Activated CD4-positive, alpha-beta memory T cell treated with anti-CD3 and anti-CD28 coated beads, Interleukin-2, amount 10 ng/mL, durations not matched to agents 7 days and 5 days (primary cell): ENCODE measurements around the gene LASP1NB.
"Not testable (repeated sequence)": the region's sequence is repeated elsewhere in the genome, so short reads cannot be mapped to it uniquely, and the experiment has no call there.

ENCODE experiments used
- CTCF ChIA-PET: fragments of 350-600 bp; sonication (Branson Sonifier 250); formaldehyde crosslinking; loops from one replicate; lab custom pipeline; 2021; ENCODE audit warnings: antibody characterized with exemption, inconsistent platforms; lab: Charles Lee
- POLR2A ChIA-PET: fragments of 350-600 bp; sonication (Branson Sonifier 250); formaldehyde crosslinking; loops from one replicate; lab custom pipeline; 2021; ENCODE audit warnings: antibody characterized with exemption; lab: Charles Lee
- DNase-seq: peaks from one replicate; pipeline ENCODE4 v3.0.0-alpha.2; 2020
- H3K27ac Mint-ChIP-seq: one replicate; pipeline ENCODE4 v1.8.0; 2021; ENCODE audit warnings: mild to moderate bottlenecking, mixed read lengths
- H3K27me3 Mint-ChIP-seq: one replicate; pipeline ENCODE4 v1.8.0; 2021; ENCODE audit warnings: mixed read lengths
- H3K36me3 Mint-ChIP-seq: one replicate; pipeline ENCODE4 v1.8.0; 2021; ENCODE audit warnings: low read depth, mixed read lengths
- H3K4me1 Mint-ChIP-seq: one replicate; pipeline ENCODE4 v1.8.0; 2021; ENCODE audit warnings: mixed read lengths
- H3K4me3 Mint-ChIP-seq: one replicate; pipeline ENCODE4 v1.8.0; 2021; ENCODE audit warnings: mild to moderate bottlenecking, mixed read lengths
- H3K9me3 Mint-ChIP-seq: one replicate; pipeline ENCODE4 v1.8.0; 2021; ENCODE audit warnings: mixed read lengths

LASP1NB gene

DNA sequence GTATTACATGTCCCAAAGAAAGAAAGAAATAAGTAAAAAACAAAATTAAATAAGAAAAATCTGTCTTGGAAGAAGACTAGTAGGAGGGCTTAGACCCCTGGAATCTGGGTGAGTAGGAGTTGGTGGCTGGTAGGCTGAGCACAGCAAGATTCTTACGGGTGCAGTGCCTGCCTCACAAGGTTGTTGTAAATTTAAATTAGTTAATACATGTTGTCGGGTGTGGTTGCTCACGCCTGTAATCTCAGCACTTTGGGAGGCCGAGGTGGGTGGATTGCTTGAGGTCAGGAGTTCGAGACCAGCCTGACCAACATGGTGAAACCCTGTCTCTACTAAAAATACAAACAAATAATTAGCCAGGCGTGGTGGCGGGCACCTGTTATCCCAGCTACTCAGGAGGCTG lies 28.4 kb downstream of the LASP1NB start:
- H3K27me3 Mint-ChIP-seq, DNase-seq, H3K4me1 Mint-ChIP-seq, POLR2A ChIA-PET, H3K27ac Mint-ChIP-seq, H3K9me3 Mint-ChIP-seq, H3K36me3 Mint-ChIP-seq, CTCF ChIA-PET, H3K4me3 Mint-ChIP-seq: not testable (repeated sequence)

DNA sequence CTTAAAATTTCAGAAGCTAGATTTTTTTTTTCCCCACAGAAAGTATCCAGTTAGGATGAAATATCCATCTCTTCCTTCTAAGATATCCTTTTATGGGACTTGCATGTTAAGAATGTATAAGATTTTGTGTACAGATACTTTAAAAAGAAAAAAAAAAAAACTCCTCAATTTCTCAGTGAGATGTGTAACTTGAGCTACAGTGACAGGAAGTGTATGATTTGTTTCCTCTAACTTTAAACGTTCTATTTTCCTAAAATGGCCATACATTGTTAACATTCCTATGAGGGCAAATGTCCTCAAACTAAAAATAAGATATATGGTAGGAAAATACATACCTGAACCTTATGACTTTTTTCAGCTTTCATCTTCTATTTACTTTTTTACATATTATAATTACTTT lies 32.9 kb downstream of the LASP1NB start:
- CTCF ChIA-PET: interaction anchor here (0.6 to 1.2 kb wide), 3 partner anchors 11 to 139 kb away, joined by 3 read pairs; no protein-coding TSS in a partner anchor
- POLR2A ChIA-PET: interaction anchor here (0.6 to 1.4 kb wide), 3 partner anchors 11 to 89 kb away, joined by 3 read pairs; partner anchors contain the start of gene LASP1

DNA sequence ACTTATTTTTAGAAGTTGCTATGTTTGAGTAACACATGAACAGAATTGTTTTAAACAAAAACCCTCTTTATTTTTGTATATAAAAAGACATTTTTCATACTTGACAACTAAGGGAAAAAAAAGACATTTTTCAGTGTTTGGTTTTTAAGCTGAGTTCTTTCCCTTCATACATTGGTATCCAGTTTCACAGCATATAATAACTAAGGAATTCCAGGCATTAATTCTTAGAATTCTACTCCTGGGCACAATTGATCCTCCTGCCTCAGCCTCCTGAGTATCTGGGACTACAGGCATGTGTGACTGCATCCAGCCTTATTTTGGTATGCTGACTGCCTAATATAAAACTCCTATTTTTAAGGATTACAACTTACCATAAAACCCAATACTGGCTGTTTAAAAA lies 33.3 kb downstream of the LASP1NB start:
- no peak overlapping the region for H3K27ac Mint-ChIP-seq
- CTCF ChIA-PET: interaction anchor here (0.6 to 1.2 kb wide), 3 partner anchors 11 to 139 kb away, joined by 3 read pairs; no protein-coding TSS in a partner anchor
- no peak for DNase-seq
- no peaks in the 10 kb centered on the region for H3K27me3 Mint-ChIP-seq
- POLR2A ChIA-PET: interaction anchor here (0.6 to 1.4 kb wide), 3 partner anchors 12 to 89 kb away, joined by 3 read pairs; partner anchors contain the start of gene LASP1
- H3K36me3 Mint-ChIP-seq: no peaks in the 10 kb centered on the region
- H3K4me1 Mint-ChIP-seq: peaks cover 17% of the 10 kb centered on the region
- H3K4me3 Mint-ChIP-seq: no peak overlapping the region
- H3K9me3 Mint-ChIP-seq: no peaks in the 10 kb centered on the region

More for the DNA sequence above, 32.9 kb downstream of the LASP1NB start:
- H3K27ac Mint-ChIP-seq: no peak overlapping the region
- no peak overlapping the region for H3K4me3 Mint-ChIP-seq
- peaks cover 17% of the 10 kb centered on the region for H3K4me1 Mint-ChIP-seq
- H3K27me3 Mint-ChIP-seq: no peaks in the 10 kb centered on the region
- H3K36me3 Mint-ChIP-seq: no peaks in the 10 kb centered on the region
- no peaks in the 10 kb centered on the region for H3K9me3 Mint-ChIP-seq
- no peak for DNase-seq

DNA sequence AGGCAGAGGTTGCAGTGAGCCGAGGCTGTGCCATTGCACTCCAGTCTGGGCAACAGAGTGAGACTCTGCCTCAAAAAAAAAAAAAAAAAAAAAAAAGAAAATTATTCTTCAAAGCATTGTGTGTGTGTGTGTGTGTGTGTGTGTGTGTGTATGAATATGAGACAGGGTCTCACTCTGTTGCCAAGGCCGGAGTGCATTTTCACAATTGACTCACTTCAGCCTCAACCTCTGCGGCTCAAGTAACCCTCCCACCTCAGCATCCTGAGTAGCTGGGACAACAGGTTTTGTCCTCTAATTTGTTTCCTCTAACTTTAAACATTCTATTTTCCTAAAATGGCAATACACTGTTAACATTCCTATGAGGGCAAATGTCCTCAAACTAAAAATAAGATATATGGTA lies 34.1 kb downstream of the LASP1NB start:
- Mint-ChIP-seq H3K9me3 (no peaks in the 10 kb centered on the region), H3K27ac (no peak overlapping the region), H3K36me3 (no peaks in the 10 kb centered on the region), H3K4me3 (no peak overlapping the region), H3K4me1 (peaks cover 17% of the 10 kb centered on the region), H3K27me3 (no peaks in the 10 kb centered on the region)
- no peak for DNase-seq
- POLR2A ChIA-PET: no interaction called here
- CTCF ChIA-PET: interaction anchor here (1.2 kb wide), 1 partner anchor 12 kb away, joined by 3 read pairs; no protein-coding TSS in a partner anchor

DNA sequence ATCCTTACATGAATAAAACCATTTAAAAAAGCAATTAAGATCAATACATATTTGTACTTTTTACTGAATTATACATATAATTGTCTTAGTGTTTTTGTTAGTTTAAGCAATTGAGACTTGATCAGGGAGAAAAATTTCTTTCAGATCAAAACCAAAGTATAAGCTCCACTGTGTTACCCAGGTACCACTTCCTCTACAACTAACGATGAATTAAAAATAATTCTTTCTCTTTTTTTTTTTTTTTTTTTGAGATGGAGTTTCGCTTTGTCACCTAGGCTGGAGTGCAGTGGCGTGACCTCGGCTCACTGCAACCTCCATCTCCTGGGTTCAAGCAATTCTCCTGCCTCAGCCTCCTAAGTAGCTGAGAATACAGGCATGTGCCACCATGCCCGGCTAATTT lies 35.0 kb downstream of the LASP1NB start:
- DNase-seq: no peak
- Mint-ChIP-seq H3K36me3 (no peaks in the 10 kb centered on the region), H3K4me3 (no peak overlapping the region), H3K27me3 (no peaks in the 10 kb centered on the region), H3K9me3 (no peaks in the 10 kb centered on the region), H3K4me1 (peaks cover 17% of the 10 kb centered on the region), H3K27ac (no peak overlapping the region)
- ChIA-PET POLR2A (interaction anchor here (0.6 kb wide), 1 partner anchor 89 kb away, joined by 4 read pairs; no protein-coding TSS in a partner anchor), CTCF (no interaction called here)

DNA sequence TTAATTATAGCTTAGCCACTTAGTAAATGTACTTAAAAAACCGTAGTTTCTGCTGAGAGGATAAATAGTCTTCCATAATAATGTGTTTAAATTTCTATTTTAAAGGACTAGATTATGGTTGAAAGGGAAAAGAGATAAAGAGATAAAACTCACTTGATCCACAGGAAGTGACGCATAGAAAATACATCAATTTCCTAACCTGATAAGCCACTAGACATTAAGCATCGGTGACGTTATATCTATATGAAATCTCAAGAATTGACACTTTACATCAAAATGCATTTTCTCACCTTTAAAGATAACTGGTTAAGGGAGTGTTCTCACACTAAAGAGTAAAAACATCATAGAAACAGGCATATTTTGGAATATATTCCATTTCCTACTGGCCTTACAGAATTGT lies 36.0 kb downstream of the LASP1NB start:
- Mint-ChIP-seq H3K9me3 (no peaks in the 10 kb centered on the region), H3K4me1 (peaks cover 17% of the 10 kb centered on the region), H3K27me3 (no peaks in the 10 kb centered on the region), H3K4me3 (no peak overlapping the region), H3K36me3 (no peaks in the 10 kb centered on the region), H3K27ac (no peak overlapping the region)
- ChIA-PET POLR2A (no interaction called here), CTCF (no interaction called here)
- DNase-seq: no peak

DNA sequence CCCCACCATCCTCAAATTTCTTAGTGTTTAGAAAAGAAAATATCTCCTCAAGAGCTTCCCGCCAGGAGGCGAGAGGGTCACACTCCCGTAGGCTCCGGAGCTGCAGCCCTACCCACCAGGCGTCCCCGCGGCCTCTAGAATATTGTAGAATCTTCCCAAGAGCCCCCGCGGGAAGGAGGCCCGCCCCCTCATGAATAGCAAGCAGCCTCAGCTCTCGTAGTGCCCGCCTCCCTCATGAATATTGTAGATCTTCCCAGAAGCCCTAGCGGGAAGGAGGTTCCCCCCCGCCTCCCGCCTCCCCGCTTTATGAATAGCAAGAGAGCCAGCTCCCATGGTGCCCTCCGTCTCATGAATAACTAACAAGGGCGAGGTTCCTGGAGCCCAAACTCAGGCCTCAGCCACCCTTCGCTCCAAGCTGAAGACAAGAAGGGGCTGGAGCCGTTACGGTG lies 41.9 kb downstream of the LASP1NB start, which contains the start of gene FBXO47:
TSS of gene FBXO47 (minus strand) at position 114 of the 449 bp plus-strand sequence. CDS start 4,378 bp downstream, outside the sequence.
- ChIA-PET CTCF (interaction anchor here (0.6 to 2.4 kb wide), 7 partner anchors 14 to 1334 kb away, joined by 3 to 8 read pairs (median 3); no protein-coding TSS in a partner anchor), POLR2A (interaction anchor here (1.1 to 1.9 kb wide), 2 partner anchors 69 to 98 kb away, joined by 3 to 5 read pairs; no protein-coding TSS in a partner anchor)
- Mint-ChIP-seq H3K9me3 (no peaks in the 10 kb centered on the region), H3K27me3 (peaks cover 2% of the 10 kb centered on the region), H3K4me3 (peak within 1 kb of the TSS; percentile 64), H3K27ac (peak within 1 kb of the TSS; percentile 36), H3K36me3 (no peaks in the 10 kb centered on the region), H3K4me1 (peaks cover 15% of the 10 kb centered on the region)
- peak; percentile 81 for DNase-seq

DNA sequence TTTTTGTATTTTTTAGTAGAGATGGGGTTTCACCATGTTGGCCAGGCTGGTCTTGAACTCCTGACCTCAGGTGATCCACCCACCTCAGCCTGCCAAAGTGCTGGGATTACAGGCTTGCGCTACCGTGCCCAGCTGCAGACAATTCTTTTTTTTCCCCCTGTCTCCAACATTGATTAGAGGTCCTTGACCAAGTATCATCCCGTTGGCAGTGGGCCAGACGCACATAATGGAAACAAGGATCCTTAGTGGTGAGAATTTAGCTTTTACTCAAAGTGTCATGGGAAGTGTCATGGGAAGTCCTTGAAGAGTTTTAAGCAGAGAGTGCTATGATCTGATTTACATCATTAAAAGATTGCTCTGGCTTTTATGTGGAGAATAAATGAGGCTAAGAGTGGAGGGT lies 43.9 kb downstream of the LASP1NB start:
- CTCF ChIA-PET: interaction anchor here (1.1 kb wide), 1 partner anchor 14 kb away, joined by 5 read pairs; no protein-coding TSS in a partner anchor
- Mint-ChIP-seq H3K27me3 (peaks cover 2% of the 10 kb centered on the region), H3K9me3 (no peaks in the 10 kb centered on the region), H3K4me1 (peaks cover 15% of the 10 kb centered on the region), H3K27ac (no peak overlapping the region), H3K4me3 (no peak overlapping the region), H3K36me3 (no peaks in the 10 kb centered on the region)
- POLR2A ChIA-PET: no interaction called here
- no peak for DNase-seq

DNA sequence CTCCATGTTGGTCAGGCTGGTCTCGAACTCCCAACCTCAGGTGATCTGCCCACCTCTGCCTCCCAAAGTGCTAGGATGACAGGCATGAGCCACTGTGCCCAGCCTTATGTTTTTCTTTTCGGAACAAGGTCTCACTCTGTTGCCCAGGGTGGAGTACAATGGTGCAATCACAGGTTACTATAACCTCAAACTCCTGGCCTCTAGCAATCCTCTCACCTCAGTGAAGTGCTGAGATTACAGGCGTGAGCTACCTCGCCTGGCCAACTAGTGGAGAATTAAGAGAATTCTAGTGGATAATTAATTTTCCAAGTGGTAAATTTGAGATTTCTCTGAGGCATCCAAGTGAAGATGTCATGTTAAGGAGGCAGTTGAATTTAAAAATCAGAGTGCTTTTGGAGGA lies 44.7 kb downstream of the LASP1NB start:
- ChIA-PET POLR2A (interaction anchor here (0.5 kb wide), 1 partner anchor 78 kb away, joined by 3 read pairs; no protein-coding TSS in a partner anchor), CTCF (interaction anchor here (2.4 kb wide), 1 partner anchor 14 kb away, joined by 12 read pairs; no protein-coding TSS in a partner anchor)
- H3K4me3 Mint-ChIP-seq: no peak overlapping the region
- DNase-seq: no peak
- H3K9me3 Mint-ChIP-seq: no peaks in the 10 kb centered on the region
- H3K27ac Mint-ChIP-seq: no peak overlapping the region
- peaks cover 15% of the 10 kb centered on the region for H3K4me1 Mint-ChIP-seq
- H3K36me3 Mint-ChIP-seq: no peaks in the 10 kb centered on the region
- peaks cover 2% of the 10 kb centered on the region for H3K27me3 Mint-ChIP-seq

DNA sequence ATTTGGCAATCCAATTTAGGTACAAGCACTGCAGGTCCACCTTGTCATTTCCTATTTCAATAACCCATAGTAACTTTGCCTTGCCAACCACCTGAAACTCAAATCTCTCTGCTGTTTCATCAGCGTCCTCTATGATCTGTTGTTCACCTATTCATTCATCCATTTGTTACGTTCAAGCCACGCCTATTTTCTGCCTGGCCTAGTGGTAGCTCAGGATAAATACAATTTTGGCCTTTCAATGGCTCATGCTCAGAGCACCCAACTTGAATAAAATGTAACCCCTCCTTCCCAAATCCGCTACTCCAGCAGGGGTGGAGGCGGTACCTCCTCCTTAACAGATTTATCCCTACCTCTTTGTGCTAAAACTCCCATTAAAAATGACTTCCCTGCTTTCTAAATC lies 45.4 kb downstream of the LASP1NB start:
- ChIA-PET POLR2A (interaction anchor here (0.5 kb wide), 1 partner anchor 79 kb away, joined by 3 read pairs; no protein-coding TSS in a partner anchor), CTCF (interaction anchor here (2.4 kb wide), 1 partner anchor 13 kb away, joined by 12 read pairs; no protein-coding TSS in a partner anchor)
- Mint-ChIP-seq H3K36me3 (no peaks in the 10 kb centered on the region), H3K27ac (no peak overlapping the region), H3K9me3 (no peaks in the 10 kb centered on the region), H3K4me1 (peaks cover 17% of the 10 kb centered on the region), H3K4me3 (no peak overlapping the region), H3K27me3 (peaks cover 2% of the 10 kb centered on the region)
- DNase-seq: no peak

DNA sequence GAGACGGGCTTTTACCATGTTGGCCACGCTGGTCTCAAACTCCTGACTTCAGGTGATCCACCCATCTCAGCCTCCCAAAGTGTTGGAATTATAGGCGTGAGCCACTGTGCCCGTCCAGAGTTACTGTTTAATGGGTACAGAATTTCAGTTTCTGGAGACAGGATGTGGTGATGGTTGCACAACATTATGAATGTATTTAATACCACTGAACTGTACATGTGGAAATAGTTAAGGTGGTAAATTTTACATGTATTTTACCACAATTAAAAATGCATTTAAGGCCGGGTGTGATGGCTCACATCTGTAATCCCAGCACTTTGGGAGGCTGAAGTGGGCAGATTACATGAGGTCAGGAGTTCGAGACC lies 50.8 kb downstream of the LASP1NB start:
- H3K4me3 Mint-ChIP-seq, POLR2A ChIA-PET, H3K4me1 Mint-ChIP-seq, H3K27me3 Mint-ChIP-seq, H3K36me3 Mint-ChIP-seq, H3K9me3 Mint-ChIP-seq, H3K27ac Mint-ChIP-seq: not testable (repeated sequence)
- CTCF ChIA-PET: interaction anchor here (0.7 kb wide), 1 partner anchor 199 kb away, joined by 4 read pairs; no protein-coding TSS in a partner anchor
- DNase-seq: peak; percentile 21

DNA sequence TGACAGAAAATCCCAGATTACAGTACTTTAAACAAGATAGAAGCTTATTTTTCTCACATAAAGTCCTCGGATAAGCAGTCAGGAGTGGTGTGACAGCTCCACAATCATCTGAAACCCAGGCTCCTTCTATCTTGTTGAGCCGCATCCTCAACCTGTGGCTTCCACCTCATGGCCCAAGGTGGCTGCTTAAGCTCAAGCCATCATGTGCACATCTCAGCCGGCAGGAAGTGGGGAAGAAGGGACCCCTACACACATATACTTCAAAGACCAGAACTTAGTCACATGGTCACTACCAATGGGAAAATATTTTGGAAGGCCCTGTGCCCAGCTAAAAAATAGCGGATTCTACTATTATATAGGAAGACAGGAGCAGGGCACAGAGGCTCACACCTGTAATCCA lies 52.8 kb downstream of the LASP1NB start:
- ChIA-PET CTCF (interaction anchor here (1.4 to 8.7 kb wide), 2 partner anchors 173 to 222 kb away, joined by 4 to 229 read pairs; partner anchors contain the start of genes PLXDC1 and RPL19), POLR2A (no interaction called here)
- Mint-ChIP-seq H3K27me3 (peaks cover 4% of the 10 kb centered on the region), H3K36me3 (no peaks in the 10 kb centered on the region), H3K4me3 (no peak overlapping the region), H3K27ac (no peak overlapping the region), H3K4me1 (peaks cover 8% of the 10 kb centered on the region), H3K9me3 (no peaks in the 10 kb centered on the region)
- no peak for DNase-seq
